ENCODE data around the gene C1orf174. TPM values are rescaled to one million over a fixed set of nuclear protein-coding genes. Genes with fewer than 3 reads are reported as not detected.

The C1orf174 gene
- polyA plus RNA-seq, 1 donor from 2014 or later: 28.2 TPM

DNA sequence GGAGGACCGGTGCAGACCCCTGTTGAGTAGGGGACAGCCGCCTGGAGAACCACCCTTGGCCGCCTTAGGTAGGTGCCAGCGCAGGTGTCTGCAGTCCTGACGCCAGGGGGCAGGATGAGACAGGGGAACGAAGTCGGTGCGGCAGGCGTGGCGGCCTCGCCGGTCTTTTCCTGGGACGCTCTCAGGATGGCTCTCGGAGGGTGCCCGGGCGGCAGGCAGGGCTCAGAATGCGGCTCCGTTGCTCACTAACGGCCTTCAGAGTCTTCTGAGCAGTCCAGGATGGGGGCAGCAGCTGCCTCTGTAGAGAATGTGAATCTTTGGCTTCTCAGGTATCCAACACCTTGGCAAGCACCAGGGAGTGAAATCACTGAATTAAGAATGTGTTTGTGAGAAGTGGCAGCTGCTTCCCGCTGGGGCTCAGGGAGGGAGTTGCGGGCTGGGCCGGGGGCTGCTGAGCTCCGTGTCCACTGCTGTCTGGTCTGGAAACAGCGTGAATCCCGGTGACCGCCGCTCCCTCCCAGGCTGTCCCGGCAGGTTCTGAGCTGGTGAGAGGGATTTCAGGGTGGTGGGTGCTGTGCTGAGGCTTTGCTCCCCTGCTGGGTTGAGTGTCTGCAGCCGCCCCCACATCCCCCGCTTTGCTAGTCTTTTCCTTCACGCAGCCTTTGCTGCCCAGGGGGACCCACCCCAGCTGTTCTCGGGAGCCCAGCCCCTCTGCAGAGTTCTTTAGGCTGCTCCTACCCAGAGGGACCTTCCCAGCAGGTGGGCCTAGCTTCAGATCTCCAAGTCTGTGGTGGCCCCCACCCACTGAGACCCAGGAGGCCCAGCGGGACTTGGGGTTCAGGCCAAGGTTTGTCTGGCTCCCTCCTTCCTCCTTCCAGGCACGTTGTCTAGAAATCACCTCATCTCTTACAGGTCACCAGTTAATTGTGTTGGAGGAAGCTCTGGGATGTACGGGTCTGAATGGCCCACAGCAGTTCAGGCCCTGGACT is 11.1 kb upstream of the C1orf174 start:
- Histone ChIP-seq H3K4me2 (ENCODE audit: low read length) (no peak overlapping the region), H3K9ac (ENCODE audit: low read length) (peak overlapping the region; percentile 29), H2AFZ (ENCODE audit: low read depth, low read length) (no peak overlapping the region), H3K36me3 (ENCODE audit: insufficient read depth, low read length) (no peaks in the 10 kb centered on the region), H3F3A (ENCODE audit: insufficient read depth, low read length, poor library complexity, severe bottlenecking) (no peaks in the 10 kb centered on the region), H3K9me2 (ENCODE audit: insufficient read depth, low read length) (no peaks in the 10 kb centered on the region), H3K27me3 (ENCODE audit: insufficient read depth, low read depth, low read length) (no peaks in the 10 kb centered on the region), H3K4me3 (ENCODE audit: low read length) (peak overlapping the region; percentile 39), H3K27ac (ENCODE audit: low read length) (no peak overlapping the region), H4K20me1 (ENCODE audit: insufficient read depth) (no peaks in the 10 kb centered on the region), H3K79me2 (replicated peaks; ENCODE audit: insufficient read depth, low read length) (no peaks in the 10 kb centered on the region), H3K9me3 (ENCODE audit: low read length) (no peaks in the 10 kb centered on the region)
- TF ChIP-seq RAD21 (conservative IDR thresholded peaks at IDR 0.05) (peak; percentile 99), POLR2AphosphoS5 (IDR thresholded peaks at IDR 0.05) (no peak), EZH2 (IDR thresholded peaks at IDR 0.05; ENCODE audit: borderline replicate concordance, insufficient read depth, low read length, poor library complexity, severe bottlenecking) (no peak), EP300 (conservative IDR thresholded peaks at IDR 0.05; ENCODE audit: poor library complexity, severe bottlenecking) (no peak), SMC3 (conservative IDR thresholded peaks at IDR 0.05; ENCODE audit: poor library complexity) (peak; percentile 99), MXI1 (conservative IDR thresholded peaks at IDR 0.05; ENCODE audit: poor library complexity, severe bottlenecking) (peak; percentile 43), TAF1 (IDR thresholded peaks at IDR 0.05; ENCODE audit: low read depth) (no peak)
- TF ChIP-seq, protein P1, sequence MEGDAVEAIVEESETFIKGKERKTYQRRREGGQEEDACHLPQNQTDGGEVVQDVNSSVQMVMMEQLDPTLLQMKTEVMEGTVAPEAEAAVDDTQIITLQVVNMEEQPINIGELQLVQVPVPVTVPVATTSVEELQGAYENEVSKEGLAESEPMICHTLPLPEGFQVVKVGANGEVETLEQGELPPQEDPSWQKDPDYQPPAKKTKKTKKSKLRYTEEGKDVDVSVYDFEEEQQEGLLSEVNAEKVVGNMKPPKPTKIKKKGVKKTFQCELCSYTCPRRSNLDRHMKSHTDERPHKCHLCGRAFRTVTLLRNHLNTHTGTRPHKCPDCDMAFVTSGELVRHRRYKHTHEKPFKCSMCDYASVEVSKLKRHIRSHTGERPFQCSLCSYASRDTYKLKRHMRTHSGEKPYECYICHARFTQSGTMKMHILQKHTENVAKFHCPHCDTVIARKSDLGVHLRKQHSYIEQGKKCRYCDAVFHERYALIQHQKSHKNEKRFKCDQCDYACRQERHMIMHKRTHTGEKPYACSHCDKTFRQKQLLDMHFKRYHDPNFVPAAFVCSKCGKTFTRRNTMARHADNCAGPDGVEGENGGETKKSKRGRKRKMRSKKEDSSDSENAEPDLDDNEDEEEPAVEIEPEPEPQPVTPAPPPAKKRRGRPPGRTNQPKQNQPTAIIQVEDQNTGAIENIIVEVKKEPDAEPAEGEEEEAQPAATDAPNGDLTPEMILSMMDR (IDR thresholded peaks at IDR 0.05; ENCODE audit: poor library complexity, severe bottlenecking): peak; percentile 97
- TF ChIP-seq, protein P2, sequence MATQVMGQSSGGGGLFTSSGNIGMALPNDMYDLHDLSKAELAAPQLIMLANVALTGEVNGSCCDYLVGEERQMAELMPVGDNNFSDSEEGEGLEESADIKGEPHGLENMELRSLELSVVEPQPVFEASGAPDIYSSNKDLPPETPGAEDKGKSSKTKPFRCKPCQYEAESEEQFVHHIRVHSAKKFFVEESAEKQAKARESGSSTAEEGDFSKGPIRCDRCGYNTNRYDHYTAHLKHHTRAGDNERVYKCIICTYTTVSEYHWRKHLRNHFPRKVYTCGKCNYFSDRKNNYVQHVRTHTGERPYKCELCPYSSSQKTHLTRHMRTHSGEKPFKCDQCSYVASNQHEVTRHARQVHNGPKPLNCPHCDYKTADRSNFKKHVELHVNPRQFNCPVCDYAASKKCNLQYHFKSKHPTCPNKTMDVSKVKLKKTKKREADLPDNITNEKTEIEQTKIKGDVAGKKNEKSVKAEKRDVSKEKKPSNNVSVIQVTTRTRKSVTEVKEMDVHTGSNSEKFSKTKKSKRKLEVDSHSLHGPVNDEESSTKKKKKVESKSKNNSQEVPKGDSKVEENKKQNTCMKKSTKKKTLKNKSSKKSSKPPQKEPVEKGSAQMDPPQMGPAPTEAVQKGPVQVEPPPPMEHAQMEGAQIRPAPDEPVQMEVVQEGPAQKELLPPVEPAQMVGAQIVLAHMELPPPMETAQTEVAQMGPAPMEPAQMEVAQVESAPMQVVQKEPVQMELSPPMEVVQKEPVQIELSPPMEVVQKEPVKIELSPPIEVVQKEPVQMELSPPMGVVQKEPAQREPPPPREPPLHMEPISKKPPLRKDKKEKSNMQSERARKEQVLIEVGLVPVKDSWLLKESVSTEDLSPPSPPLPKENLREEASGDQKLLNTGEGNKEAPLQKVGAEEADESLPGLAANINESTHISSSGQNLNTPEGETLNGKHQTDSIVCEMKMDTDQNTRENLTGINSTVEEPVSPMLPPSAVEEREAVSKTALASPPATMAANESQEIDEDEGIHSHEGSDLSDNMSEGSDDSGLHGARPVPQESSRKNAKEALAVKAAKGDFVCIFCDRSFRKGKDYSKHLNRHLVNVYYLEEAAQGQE (IDR thresholded peaks at IDR 0.05; ENCODE audit: borderline replicate concordance): no peak

- Histone ChIP-seq H4K20me1 (ENCODE audit: insufficient read depth) (no peaks in the 10 kb centered on the region), H3K9me3 (ENCODE audit: low read length) (no peaks in the 10 kb centered on the region), H3K4me2 (ENCODE audit: low read length) (no peak overlapping the region), H3K79me2 (replicated peaks; ENCODE audit: insufficient read depth, low read length) (no peaks in the 10 kb centered on the region), H3K27me3 (ENCODE audit: insufficient read depth, low read depth, low read length) (no peaks in the 10 kb centered on the region), H3K36me3 (ENCODE audit: insufficient read depth, low read length) (no peaks in the 10 kb centered on the region), H3K27ac (ENCODE audit: low read length) (no peak overlapping the region), H3K9ac (ENCODE audit: low read length) (no peak overlapping the region), H3K9me2 (ENCODE audit: insufficient read depth, low read length) (no peaks in the 10 kb centered on the region), H3F3A (ENCODE audit: insufficient read depth, low read length, poor library complexity, severe bottlenecking) (no peaks in the 10 kb centered on the region), H2AFZ (ENCODE audit: low read depth, low read length) (no peak overlapping the region), H3K4me3 (ENCODE audit: low read length) (no peak overlapping the region)
- TF ChIP-seq EZH2 (IDR thresholded peaks at IDR 0.05; ENCODE audit: borderline replicate concordance, insufficient read depth, low read length, poor library complexity, severe bottlenecking): no peak
- TF ChIP-seq, protein P2 (IDR thresholded peaks at IDR 0.05; ENCODE audit: borderline replicate concordance): no peak
- no peak for TF ChIP-seq TAF1 (IDR thresholded peaks at IDR 0.05; ENCODE audit: low read depth)
- TF ChIP-seq EP300 (conservative IDR thresholded peaks at IDR 0.05; ENCODE audit: poor library complexity, severe bottlenecking): no peak
- TF ChIP-seq POLR2AphosphoS5 (IDR thresholded peaks at IDR 0.05): no peak
- no peak for TF ChIP-seq SMC3 (conservative IDR thresholded peaks at IDR 0.05; ENCODE audit: poor library complexity)
- no peak for TF ChIP-seq MXI1 (conservative IDR thresholded peaks at IDR 0.05; ENCODE audit: poor library complexity, severe bottlenecking)
- TF ChIP-seq, protein P1 (IDR thresholded peaks at IDR 0.05; ENCODE audit: poor library complexity, severe bottlenecking): no peak
- no peak for TF ChIP-seq RAD21 (conservative IDR thresholded peaks at IDR 0.05)
These were observed 10.1 kb upstream of the C1orf174 start for GRCh38 chr1:3910049-3910731.

Data from neural cell (in vitro differentiated cells).